Activated CD4-positive, alpha-beta T cell treated with anti-CD3 and anti-CD28 coated beads, Interleukin-2, amount 50 U/mL, for 1 hour (primary cell): ENCODE data around the gene GART.
"Not testable (repeated sequence)": the region's sequence is repeated elsewhere in the genome, so short reads cannot be mapped to it uniquely, and the experiment has no call there.

Source experiments
- DNase-seq: peaks from one replicate; pipeline ENCODE4 v3.0.0-alpha.2; 2020

Gene GART

DNA sequence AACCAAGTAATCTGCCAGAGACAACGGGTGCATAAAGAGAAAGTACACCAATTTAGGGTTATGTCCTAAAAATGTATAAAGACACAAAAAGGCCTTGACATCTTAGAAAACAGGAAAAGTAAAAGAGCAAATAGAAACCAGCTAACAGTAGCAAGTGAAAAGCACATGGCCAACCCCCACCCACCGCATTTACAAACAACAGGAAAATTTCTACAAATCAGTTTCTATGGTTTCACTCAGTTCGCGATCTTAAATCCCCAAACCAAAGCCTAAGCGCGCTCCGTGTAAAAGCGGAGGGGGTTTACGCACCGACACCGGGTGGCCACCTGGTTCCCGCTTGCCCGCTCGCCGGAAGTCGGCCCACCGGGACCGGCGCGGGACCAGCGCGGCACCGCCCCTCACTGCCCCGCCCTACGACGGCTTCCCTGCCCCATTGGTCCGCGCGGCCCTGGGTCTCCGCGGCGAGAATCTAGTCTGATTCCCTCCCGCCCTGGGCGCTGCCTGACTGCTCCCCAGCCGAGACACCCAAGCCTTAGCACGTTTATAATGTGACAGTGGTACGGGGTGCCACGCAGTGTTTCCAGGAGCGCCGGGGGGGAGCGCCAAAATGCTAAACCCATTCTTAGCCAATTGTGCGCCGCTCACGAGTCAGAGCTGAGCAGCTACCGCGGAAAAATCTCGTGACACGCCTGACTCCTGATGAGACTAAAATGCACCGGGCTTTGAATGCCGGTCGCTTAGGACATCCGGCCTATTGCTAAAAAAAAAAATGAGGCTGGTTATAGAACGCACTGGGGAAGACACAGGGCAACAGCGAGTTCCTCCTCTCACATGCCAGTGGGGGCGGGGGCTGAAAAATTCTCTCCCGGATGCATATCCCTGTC lies at the start of gene GART:
GART (minus strand) TSS at position 362 of the 884 bp plus-strand sequence. CDS start 2,802 bp downstream, outside the sequence.
- peak; percentile 73 for DNase-seq

DNA sequence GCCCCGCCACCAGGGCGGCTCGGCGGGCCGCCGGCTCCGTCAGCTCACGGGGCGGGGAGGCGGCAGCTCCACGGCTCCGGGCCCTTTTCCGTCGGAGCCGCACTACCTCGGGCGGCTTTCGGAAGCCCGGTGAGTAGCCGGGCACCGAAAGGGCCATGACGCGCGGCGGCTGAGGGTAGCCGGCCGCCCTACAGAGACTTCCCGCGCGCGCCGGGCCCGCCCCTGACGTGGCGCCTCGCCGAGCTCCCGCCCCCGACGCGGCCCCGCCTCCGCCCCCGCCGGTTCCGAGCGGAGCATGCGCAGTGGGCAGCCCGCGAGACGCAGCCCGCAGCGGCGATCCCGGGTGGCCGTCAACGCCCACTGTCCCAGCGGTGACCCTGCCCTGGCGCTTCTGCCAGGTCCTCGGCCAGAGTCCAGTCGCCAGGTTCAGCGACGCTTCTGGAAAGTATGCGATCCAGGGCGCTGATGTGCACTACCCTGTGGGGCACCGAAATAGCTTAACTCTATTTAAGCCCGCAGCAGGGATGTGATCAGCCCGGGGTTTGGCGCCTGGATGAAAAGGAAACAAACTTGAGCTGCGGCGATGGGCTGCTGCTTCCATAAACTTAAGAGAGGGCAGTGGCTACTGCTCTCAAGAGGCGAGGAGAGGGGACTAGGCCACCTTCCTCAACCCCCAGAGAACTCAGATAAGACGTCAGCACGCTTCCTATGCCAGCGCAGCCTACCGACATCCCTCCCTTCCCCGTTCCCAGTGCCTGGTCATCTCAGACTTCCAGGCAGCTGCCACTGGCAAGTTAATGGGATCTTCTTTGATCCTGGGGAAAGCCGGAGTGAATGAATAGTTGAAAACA lies 46.8 kb upstream of the GART start, which contains the start of gene DONSON:
DONSON (minus strand) TSS at position 200 of the 851 bp plus-strand sequence; CDS start at position 157, 43 bp downstream.
- peak; percentile 82 for DNase-seq

DNA sequence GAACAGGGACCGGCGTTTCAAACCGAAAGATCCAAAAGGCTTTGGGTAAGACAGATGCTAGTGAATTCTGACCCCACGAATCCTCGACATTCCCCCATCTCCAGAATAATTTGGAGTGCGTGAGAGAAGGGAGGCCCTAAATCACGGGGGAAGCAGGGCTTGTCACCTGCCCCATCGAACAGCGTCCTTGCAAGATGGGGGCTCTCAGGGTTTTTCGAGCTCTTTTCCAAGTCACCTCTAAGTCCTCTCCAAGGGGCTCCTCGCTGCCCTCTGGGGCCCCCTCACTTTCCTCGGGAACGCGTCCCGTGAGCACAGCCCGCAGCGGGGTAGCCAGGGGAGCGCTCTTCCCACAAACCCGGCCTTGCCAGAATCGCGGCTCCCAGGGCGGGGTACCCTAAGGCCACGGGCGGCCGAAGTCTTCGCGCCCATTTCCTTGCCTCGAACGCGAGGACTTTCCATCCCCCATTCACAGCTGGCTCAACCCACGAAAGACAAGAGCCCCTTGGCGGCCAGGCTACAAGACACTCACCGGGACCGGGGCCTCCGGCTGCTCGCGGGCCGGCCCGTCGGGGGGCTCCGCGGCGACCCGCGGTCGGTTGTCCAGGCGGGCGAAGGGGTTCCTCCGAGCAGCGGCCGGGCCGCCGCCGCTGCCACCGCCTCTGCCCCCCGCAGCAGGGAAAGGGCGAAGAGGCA lies 46.0 kb upstream of the GART start:
- no peak for DNase-seq

DNA sequence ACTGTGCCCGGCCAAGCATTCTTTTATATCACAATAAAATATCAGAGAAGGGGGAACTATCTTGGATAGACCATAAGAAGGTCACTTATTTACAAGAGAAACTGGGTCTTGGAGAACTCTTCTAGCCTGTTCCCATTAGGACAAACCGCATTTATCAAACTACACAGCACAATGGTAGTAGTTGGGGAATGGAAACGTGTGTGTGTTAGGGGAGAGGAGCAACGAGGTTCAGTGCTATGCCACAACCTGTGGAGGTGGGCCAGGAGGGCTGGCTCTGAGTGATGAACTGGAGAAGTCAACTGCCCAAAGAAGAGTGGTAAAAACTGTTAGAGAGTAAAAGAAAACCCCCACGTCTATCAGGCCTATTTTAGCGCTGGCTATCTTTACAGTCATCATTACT lies 45.0 kb upstream of the GART start:
- DNase-seq: no peak

DNA sequence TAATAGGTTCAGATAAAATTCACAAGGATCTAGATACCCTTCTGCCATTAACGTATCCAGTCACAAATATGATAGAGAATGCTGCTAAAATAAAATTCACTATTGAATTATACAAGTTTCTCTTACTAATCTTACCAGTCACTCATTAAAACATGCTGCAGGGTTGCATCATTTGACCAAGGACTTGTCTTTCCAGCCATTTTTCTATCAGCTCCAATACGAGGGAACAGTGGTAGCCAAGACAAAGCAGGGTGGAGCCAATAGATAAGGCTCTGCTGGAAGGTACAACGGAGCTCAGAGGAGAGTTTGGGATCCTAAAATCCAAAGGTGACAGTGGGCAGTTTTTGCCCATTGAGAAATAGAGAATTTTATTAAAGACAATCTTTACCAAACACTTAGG lies 42.5 kb upstream of the GART start:
- DNase-seq: no peak

DNA sequence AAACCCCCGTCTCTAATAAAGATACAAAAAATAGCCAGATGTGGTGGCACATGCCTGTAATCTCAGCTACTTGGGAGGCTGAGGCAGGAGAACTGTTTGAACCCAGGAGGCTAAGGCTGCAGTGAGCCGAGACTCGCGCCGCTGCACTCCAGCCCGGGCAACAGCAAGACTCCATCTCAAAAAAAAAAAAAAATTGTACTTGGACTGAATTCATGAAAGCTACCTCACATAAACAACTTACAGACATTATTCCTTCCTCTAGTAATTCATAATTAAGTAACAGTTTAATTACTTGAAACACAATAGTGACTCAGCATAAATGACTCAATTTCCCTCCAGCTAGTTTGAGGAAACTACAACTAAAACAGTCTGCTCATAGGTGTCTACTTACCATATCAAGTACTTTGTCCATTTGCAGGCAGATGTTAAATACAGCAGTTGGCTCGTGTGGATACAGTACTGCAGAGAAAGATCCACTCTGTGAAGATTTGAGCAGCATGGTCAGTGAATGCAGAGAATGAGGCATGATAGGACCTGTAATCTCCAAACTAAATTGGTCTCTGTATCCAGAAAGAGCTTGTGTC lies 37.1 kb upstream of the GART start:
- no peak for DNase-seq

DNA sequence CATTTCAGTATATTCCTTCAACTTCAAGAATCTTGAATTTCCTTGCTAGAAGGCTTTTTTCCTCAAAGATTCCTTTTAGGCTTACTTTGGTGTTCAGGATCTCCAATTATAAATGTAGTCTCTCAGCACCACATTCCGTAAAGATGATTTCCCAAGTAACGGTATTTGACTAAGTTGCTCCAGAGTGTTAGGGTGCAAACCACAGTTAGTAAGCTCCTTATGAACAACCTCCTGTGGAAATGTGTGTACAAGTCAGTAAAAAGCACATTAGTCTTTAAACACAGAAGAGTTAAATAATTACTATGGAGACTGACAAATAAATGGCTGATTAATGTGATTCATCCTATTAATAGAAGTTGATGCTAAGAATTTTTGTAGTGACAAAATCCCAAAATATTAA lies 36.3 kb upstream of the GART start:
- DNase-seq: no peak

DNA sequence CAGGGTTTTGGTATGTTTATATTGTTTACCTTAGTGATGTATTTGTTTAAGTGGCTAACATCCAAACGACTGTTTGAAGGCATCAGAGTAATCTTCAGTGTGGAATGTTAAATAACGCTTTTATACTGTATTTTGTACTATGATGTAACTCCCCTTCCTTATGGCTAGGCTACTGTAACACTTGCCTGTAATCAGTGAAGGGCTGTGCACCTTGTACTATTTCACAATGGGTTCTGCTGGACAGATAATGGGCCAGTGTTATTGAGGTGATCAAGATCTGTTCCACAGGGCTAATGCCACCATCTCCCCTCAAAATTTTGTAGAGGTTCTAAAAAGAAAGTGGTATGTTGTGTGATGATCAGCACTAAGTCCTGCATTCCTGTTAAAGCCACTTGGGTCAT lies 34.8 kb upstream of the GART start:
- not testable (repeated sequence) for DNase-seq

DNA sequence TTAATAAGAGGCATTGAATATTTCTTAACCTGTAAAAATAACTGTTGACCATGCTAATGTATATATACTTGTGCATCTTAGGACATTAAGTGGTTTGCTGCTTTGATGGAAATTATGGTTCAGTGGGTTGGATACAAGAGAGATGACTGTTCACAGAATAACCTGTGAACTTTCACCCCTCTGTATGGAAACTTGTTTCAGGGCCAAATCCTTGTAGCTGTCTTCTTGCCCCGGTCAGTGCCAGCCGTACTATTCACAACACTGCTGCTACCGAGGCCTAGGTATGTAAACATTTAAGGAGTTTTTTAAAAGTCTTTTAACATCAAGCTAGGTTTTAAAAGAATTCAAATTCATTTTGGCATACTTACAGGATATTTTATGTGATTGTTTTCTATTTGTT lies 30.4 kb upstream of the GART start:
- DNase-seq: no peak

DNA sequence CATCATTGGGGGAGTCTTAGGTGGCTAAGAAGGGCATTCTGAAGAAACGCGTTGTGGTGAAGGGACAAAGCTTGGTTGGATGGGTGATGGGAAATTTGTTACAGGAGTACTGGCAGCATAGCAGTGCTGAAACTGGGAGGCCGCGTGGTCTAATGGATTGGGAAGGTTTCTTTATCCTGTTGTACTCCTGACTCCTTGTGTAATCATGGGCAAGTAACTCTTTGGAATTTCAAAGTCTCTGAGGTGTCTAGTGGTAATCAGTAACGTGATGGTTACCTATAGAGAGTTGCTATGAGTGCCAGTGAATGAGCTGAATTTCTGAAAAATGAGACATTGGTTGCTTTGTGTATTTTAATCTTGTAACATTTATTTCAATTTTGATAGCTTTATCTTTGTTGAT lies 28.1 kb upstream of the GART start:
- no peak for DNase-seq

DNA sequence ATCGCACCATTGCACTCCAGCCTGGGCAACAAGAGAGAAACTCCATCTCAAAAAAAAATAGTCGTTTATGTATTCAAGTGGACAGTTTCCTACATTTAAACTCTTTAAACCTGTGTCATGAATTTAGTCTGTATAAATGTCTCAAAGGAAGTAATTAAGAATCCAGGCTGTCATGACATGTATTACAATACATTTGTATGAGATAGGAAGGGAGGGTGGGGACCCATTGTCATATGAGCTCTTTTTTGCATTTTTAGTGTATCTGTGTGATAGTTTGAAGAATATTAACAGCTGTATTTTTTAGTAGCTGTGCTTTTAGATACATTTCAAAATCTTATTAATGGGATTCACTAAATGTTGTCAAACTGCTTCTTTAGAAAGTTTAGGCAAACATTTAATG lies 26.5 kb upstream of the GART start:
- no peak for DNase-seq

DNA sequence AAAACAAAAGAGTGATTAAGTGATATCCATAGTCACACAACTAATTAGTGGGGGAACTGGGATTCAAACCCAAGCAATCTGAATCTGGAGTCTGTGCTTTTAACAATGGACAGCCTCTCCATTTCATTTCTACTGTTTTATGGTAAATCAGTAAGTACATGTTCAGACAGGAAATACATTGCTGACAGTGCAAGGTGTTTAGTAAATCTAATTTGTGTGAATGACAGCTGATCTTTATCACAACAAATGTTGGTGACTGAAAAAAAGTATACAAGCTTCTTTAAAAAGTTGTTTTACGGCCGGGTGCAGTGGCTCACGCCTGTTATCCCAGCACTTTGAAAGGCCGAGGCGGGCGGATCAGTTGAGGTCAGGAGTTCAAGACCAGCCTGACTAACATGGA lies 26.0 kb upstream of the GART start:
- no peak for DNase-seq

DNA sequence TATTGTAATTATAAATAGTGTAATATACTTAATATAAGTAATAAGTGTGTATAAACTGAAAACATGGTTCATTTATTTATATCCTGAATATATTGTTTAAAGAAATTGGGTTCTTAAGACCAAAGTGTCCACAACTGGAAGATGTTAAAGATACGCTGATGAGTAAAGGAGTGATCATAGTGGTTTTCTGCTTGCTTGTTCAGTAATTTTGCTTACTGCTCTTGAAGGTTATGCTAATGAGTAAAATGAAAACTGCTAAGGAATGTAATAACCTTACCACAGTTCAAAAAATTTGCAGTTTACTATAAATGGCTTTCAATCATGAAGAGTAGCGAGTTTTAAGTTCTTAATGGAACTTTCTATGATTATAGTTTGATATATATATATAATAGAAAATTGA lies 24.6 kb upstream of the GART start:
- DNase-seq: no peak

DNA sequence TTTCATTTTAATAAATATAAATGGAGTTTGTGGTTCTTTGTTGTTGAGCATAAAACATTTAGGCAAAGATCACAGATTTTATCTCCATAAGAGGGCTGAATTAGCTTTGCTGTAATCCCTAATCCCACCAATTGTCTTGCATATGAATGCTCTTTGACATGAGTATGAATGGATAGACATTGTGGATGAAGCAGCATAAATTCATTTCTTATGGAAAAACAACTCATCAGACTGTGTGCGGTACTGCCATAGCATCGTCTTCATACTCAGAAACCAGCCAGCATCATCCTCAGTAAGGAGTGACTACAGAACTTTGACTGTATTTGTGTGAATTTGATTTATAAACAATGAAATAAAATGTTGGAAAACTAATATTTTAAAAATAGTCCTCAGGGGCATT lies 20.5 kb upstream of the GART start:
- DNase-seq: no peak

DNA sequence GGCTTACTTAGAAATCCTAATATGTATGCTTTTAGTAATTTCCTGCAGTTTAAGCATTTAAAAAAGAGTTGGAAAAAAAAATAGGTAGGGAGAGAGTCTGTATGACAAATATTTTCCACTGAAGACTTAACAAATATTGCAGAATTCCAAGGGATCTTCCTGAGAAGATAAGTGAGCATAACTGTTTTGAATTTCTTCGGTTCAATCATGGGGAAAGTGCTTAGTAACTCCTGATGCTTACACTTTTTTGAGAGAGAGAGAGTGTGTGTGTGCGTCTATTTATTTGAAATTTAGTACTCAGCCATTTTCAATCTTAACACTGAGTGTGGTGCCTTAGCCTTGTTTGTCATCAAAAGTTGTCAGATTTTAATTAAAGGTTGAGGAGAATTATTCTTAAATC lies 19.5 kb upstream of the GART start:
- DNase-seq: no peak

DNA sequence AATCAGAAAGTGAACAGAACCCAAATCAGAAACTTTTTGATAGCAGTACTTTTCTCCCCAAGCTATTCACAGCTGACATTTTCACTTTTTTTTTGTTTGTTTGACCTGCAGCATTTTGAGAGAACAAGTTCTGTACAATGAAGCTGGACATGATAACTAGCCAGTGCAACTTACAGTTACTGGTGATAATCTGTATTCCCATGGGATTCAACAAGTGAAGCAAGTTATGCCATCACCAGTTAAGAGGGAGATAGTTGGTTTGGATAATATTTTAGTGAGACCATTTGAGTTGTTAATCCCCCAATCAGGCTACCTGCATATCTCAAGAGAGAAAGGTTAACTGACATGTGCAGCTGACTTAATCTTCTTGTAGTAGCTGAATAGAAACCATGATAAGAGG lies 19.0 kb upstream of the GART start:
- DNase-seq: no peak

DNA sequence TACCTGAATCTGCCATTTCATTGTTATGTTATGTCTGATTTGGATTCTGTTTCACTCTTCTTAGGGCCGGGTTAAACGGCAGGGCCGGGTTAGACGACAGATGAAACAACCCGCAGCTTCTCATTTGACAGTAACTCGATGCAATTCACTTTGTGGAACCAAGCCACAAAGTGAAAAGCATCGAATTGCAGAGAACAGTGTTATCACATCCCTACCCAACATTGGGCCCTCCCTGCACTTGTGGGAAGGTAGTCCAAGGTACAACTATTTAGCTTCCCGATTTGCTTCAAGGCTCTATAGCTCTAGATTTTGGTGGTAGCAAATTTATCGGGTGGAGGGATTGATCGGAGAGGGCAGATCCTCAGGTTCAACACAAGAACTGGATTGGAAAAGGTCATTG lies 17.9 kb upstream of the GART start:
- DNase-seq: no peak

DNA sequence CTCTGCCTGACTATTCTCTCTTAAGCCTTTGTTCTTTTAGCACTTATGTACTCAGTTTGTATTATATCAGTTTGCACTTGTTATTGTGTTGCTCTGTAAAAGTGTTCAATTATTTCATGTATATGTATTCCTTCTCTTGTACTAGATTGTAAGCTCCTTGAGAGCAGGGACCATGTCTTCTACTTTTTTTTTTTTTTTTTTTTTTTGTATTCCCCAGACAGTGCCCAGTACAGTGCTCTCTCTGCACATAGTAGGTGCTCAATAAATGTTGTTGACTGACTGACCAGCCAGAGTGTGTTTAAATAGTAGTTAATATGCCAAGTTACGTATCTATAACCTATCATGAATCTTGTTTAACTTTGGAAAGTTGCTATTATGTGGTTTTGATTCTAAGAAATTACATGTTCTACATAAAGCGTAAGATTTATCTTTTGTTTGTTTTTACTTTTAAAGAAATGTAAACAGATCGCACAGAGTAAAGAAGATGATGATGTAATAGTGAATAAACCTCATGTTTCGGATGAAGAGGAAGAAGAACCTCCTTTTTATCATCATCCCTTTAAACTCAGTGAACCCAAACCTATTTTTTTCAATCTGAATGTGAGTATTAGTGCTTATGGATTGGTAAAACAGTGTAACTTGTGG lies 17.0 kb upstream of the GART start:
- no peak for DNase-seq

DNA sequence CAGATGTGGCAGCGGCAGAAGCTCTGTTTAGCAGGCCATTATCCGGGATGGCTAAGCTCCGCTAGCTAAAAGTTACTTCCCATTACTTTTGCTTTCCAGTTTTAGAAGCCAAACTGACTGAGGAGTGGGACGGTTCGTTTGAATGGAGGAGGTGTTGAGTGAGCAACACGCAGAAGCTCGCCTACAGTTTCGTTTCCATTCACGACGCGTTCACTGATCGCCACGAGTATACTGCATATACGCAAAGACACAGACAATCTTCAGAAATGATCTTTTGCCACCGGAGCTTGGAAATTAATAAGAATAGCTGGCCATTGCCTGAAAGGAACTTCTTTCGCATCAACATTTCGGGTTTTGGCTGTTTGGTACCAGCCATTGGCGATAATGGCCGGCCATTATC lies 15.5 kb upstream of the GART start:
- DNase-seq: no peak

DNA sequence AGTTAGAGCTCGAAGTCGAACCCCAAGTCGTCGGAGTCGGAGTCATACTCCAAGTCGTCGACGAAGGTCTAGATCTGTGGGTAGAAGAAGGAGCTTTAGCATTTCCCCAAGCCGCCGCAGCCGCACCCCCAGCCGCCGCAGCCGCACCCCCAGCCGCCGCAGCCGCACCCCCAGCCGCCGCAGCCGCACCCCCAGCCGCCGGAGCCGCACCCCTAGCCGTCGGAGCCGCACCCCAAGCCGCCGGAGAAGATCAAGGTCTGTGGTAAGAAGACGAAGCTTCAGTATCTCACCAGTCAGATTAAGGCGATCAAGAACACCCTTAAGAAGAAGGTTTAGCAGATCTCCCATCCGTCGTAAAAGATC lies 13.0 kb upstream of the GART start:
- DNase-seq: no peak

DNA sequence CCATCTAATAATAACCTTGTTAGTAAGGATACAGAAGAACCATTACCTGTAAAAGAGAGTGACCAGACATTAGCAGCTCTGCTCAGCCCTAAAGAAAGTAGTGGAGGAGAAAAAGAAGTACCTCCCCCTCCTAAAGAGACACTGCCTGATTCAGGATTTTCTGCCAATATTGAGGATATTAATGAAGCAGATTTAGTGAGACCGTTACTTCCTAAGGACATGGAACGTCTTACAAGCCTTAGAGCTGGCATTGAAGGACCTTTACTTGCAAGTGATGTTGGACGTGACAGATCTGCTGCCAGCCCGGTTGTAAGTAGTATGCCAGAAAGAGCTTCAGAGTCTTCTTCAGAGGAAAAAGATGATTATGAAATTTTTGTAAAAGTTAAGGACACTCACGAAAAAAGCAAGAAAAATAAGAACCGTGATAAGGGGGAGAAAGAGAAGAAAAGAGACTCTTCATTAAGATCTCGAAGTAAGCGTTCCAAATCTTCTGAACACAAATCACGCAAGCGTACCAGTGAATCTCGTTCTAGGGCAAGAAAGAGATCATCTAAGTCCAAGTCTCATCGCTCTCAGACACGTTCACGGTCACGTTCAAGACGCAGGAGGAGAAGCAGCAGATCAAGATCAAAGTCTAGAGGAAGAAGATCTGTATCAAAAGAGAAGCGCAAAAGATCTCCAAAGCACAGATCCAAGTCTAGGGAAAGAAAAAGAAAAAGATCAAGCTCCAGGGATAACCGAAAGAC lies 12.5 kb upstream of the GART start:
- no peak for DNase-seq
